Measurements from ENCODE around the gene IFI27L2.
"Not testable (repeated sequence)": the region's sequence is repeated elsewhere in the genome, so short reads cannot be mapped to it uniquely, and the experiment has no call there.

The IFI27L2 gene

GRCh38 chr14:94161981-94162380 lies 32.6 kb upstream of the IFI27L2 start:
- Mint-ChIP-seq H3K27me3 (no peaks in the 10 kb centered on the region), H3K4me3 (peak overlapping the region in 1 of 2 donors; percentile 8), H3K9me3 (no peaks in the 10 kb centered on the region), H3K27ac (peak overlapping the region in 1 of 2 donors; percentile 48), H3K4me1 (peaks cover 60% of the 10 kb centered on the region)
- DNase-seq (no peak), ATAC-seq (no peak)

- Mint-ChIP-seq H3K27me3 (no peaks in the 10 kb centered on the region), H3K4me1 (peaks cover 60% of the 10 kb centered on the region), H3K9me3 (no peaks in the 10 kb centered on the region), H3K4me3 (no peak overlapping the region), H3K27ac (peak overlapping the region in 1 of 2 donors; percentile 74)
- no peak for DNase-seq
- ATAC-seq: no peak
Measured at GRCh38 chr14:94161058-94161457, 31.7 kb upstream of the IFI27L2 start.

DNA sequence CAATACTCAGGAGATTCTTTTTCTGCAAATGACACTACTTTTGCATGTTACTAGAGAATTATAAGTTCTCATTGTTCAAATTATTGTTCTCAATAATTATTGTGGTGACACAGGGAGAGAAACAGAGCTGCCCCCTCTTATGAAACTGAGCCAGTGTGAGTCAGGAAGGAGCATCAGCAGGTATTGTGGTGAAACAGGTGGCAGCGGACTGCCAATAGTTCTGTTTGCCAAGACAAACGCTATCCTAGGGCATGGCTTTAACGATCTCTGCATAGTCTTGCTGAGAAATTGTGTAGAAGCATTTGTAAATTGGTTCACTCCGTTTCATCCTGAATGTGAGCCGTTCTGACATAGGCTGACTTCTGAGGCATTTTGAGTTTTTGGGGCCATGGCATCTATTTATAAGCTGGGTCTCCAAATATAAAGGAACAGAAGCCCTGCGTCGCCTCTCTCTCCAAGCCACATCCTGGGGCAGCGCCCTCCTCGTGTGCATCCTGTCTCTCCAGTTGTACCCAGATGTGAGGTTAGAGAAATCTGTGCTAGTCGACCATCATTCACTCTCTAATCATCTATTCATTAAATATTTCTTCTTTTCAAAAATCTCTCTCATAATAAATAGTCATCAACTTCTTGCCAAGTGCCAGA lies 29.0 kb upstream of the IFI27L2 start:
- peak in 1 of 2 donors; percentile 22 for DNase-seq
- peak; percentile 86 for ATAC-seq
- Mint-ChIP-seq H3K27me3 (peaks cover 2% of the 10 kb centered on the region), H3K4me1 (peaks cover 42% of the 10 kb centered on the region), H3K4me3 (peak overlapping the region; percentile 1 to 14), H3K9me3 (no peaks in the 10 kb centered on the region), H3K27ac (no peak overlapping the region)

GRCh38 chr14:94157197-94157596 lies 27.8 kb upstream of the IFI27L2 start:
- DNase-seq: no peak
- no peak overlapping the region for H3K4me3 Mint-ChIP-seq
- H3K27ac Mint-ChIP-seq: peak overlapping the region in 1 of 2 donors; percentile 36
- peaks cover 37% of the 10 kb centered on the region for H3K4me1 Mint-ChIP-seq
- ATAC-seq: peak; percentile 53
- H3K27me3 Mint-ChIP-seq: peaks cover 12% of the 10 kb centered on the region
- no peaks in the 10 kb centered on the region for H3K9me3 Mint-ChIP-seq

DNA sequence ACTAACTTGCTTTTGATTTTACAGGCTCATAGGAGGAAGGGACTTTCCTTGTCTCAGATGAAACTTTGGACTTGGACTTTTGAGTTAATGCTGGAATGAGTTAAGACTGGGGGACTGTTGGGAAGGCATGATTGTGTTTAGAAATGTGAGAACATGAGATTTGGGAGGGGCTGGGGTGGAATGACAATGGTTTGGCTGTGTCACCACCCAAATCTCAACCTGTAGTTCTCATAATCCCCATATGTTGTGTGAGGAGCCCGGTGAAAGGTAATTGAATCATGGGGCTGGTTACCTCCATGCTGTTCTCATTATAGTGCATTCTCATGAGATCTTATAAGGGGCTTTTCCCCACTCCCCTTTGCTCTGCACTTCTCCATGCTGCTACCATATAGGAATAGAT lies 26.7 kb upstream of the IFI27L2 start:
- ATAC-seq, DNase-seq, H3K4me3 Mint-ChIP-seq, H3K27ac Mint-ChIP-seq, H3K9me3 Mint-ChIP-seq: not testable (repeated sequence)
- Mint-ChIP-seq H3K4me1 (peaks cover 26% of the 10 kb centered on the region), H3K27me3 (peaks cover 12% of the 10 kb centered on the region)

GRCh38 chr14:94153750-94154342 lies 24.4 kb upstream of the IFI27L2 start:
- no peaks in the 10 kb centered on the region for H3K9me3 Mint-ChIP-seq
- ATAC-seq (no peak), DNase-seq (no peak)
- no peak overlapping the region for H3K27ac Mint-ChIP-seq
- H3K4me3 Mint-ChIP-seq: no peak overlapping the region
- H3K4me1 Mint-ChIP-seq: peaks cover 18% of the 10 kb centered on the region
- peaks cover 12% of the 10 kb centered on the region for H3K27me3 Mint-ChIP-seq

DNA sequence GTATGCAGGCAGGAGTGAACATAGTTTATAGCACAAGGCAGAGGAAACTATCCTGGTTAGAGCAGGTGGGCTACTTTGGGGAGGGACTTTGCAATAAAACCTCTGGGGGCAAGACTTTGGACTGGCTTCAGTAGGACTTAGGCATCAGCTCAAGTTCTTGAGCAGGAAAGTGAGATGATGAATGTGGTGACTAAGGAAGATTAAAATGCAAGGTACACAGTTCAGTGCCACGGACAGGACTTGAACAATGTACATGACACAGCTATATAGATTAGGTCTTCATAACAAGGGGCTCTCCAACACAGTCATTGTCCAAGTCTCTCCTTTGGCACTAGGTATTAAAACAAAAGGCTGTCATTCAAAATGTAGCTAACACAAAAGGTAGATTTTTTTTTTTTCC lies 23.3 kb upstream of the IFI27L2 start:
- Mint-ChIP-seq H3K4me3 (no peak overlapping the region), H3K27me3 (peaks cover 12% of the 10 kb centered on the region), H3K9me3 (no peaks in the 10 kb centered on the region), H3K27ac (no peak overlapping the region), H3K4me1 (peaks cover 7% of the 10 kb centered on the region)
- ATAC-seq: no peak
- no peak for DNase-seq

DNA sequence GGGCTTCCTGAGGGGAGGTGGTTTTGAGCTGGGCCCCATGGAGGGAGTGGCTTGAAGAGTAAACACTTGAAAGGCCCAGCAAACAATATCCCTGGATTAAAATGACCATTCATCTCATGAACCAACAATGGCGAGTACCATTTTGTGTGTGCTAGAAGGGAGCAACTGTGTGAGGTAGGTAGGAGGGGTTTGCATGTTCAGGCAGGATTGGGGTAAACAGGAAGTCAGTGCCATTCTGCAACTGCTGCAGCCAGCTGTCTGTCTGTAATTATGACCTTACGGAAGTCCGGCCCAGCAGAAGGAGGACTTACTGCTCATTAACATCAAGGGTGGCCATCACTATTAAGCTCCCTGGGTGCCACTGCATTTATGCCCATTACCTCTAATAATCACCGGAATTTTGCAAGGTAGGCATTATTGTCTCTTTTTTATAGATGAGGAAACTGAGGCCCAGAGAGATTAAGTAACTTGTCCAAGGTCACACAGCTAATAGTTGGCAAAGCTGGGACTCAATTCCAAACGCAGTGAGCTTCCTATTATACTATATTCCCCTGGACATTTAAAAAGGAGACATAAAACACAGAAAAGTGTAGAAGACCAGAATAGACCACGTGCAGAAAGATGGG lies 16.6 kb upstream of the IFI27L2 start:
- Mint-ChIP-seq H3K4me1 (peaks cover 24% of the 10 kb centered on the region), H3K27ac (no peak overlapping the region), H3K4me3 (no peak overlapping the region), H3K27me3 (no peaks in the 10 kb centered on the region), H3K9me3 (no peaks in the 10 kb centered on the region)
- ATAC-seq (peak; percentile 33), DNase-seq (no peak)

GRCh38 chr14:94144765-94145164 lies 15.4 kb upstream of the IFI27L2 start:
- H3K4me3 Mint-ChIP-seq: no peak overlapping the region

GRCh38 chr14:94143711-94144110 lies 14.3 kb upstream of the IFI27L2 start:
- H3K27me3 Mint-ChIP-seq: no peaks in the 10 kb centered on the region
- H3K27ac Mint-ChIP-seq: no peak overlapping the region
- H3K9me3 Mint-ChIP-seq: no peaks in the 10 kb centered on the region

More at GRCh38 chr14:94144765-94145164, 15.4 kb upstream of the IFI27L2 start:
- H3K27me3 Mint-ChIP-seq: no peaks in the 10 kb centered on the region
- DNase-seq (no peak), ATAC-seq (no peak)
- H3K9me3 Mint-ChIP-seq: no peaks in the 10 kb centered on the region
- peak overlapping the region in 1 of 2 donors; percentile 93 for H3K27ac Mint-ChIP-seq
- peaks cover 24% of the 10 kb centered on the region for H3K4me1 Mint-ChIP-seq

DNA sequence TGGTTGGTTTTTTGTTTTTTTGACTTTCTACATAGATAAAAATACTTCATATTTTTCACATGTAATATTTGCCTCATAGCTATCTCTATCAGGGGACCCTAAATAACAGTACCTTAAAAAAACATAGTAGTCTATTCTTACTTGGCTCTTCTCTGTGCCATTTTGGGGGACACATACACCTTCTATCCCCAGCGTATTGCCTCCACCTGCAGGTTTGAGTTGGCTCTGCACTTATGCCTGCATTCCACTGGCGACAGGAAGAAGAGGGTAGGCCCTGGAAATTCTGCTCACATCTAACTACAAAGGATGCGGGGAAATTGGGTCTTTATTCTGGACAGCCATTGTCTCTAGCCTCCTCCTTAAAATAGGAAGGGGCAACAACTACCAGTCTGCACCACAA lies 13.8 kb upstream of the IFI27L2 start:
- DNase-seq (no peak), ATAC-seq (peak; percentile 65)
- H3K27ac Mint-ChIP-seq: no peak overlapping the region
- H3K4me1 Mint-ChIP-seq: peaks cover 24% of the 10 kb centered on the region
- no peak overlapping the region for H3K4me3 Mint-ChIP-seq
- H3K27me3 Mint-ChIP-seq: no peaks in the 10 kb centered on the region
- no peaks in the 10 kb centered on the region for H3K9me3 Mint-ChIP-seq

More at GRCh38 chr14:94143711-94144110, 14.3 kb upstream of the IFI27L2 start:
- peaks cover 24% of the 10 kb centered on the region for H3K4me1 Mint-ChIP-seq
- ATAC-seq (no peak), DNase-seq (no peak)
- no peak overlapping the region for H3K4me3 Mint-ChIP-seq

DNA sequence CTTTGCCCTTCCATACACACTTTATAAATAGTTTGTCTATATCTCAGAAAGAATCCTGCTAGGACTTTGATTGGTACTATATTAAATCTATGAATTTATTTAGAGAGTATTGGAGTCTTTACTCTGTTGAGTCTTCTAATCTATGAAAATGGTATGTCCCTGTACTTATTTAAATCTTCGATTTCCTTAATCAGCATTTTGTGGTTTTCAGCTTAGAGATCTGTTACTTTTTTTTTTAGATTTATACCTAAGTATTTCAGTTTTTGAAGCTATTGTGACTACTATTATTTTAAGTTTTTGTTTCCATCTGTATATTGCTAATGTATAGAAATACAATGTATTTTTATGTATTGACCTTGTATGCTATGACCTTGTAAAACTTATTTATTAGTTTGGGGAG lies 13.4 kb upstream of the IFI27L2 start:
- Mint-ChIP-seq H3K9me3 (no peaks in the 10 kb centered on the region), H3K4me1 (peaks cover 24% of the 10 kb centered on the region), H3K4me3 (no peak overlapping the region), H3K27me3 (no peaks in the 10 kb centered on the region), H3K27ac (no peak overlapping the region)
- DNase-seq (no peak), ATAC-seq (no peak)

DNA sequence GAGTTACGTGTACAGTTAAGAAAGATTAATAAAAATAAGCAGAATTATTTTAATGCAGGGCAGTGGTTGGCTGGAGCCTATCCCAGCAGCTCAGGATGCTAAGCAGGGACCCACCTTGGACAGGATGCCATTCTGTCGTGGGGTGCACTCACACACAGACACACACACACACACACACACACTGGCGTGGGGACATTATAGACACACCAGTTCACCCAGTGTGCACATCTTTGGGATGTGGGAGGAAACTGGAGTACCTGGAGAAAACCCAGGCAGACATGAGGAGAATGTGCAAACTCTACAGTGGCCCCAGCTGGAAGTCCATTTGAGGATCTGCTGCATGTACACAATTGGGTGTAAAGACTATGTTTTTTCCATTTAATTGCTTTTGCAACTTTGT lies 12.8 kb upstream of the IFI27L2 start:
- Mint-ChIP-seq H3K9me3 (no peaks in the 10 kb centered on the region), H3K4me1 (peaks cover 20% of the 10 kb centered on the region), H3K4me3 (no peak overlapping the region), H3K27ac (no peak overlapping the region), H3K27me3 (peaks cover 4% of the 10 kb centered on the region)
- no peak for DNase-seq
- no peak for ATAC-seq

DNA sequence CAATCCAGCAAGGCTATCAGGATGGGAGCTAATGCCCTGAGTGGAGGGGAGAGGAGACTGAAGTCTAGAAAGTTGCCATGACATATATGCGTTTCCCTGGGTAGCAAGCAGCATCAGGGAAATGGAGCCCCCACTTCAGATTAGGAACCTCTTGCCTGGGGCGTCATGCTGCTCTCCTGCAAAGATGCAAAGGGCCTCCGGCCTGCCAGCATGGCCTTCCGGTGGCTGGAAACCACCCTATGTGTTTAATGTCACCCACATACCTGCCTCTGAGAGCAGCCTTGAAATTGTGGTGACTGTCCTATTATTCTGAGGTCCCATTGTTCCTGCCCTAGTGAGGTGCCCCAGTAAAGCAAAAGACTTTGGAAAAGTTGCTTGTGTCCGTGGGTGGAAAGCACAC lies 10.0 kb upstream of the IFI27L2 start:
- Mint-ChIP-seq H3K4me1 (peaks cover 2% of the 10 kb centered on the region), H3K4me3 (no peak overlapping the region)
- no peak for DNase-seq

DNA sequence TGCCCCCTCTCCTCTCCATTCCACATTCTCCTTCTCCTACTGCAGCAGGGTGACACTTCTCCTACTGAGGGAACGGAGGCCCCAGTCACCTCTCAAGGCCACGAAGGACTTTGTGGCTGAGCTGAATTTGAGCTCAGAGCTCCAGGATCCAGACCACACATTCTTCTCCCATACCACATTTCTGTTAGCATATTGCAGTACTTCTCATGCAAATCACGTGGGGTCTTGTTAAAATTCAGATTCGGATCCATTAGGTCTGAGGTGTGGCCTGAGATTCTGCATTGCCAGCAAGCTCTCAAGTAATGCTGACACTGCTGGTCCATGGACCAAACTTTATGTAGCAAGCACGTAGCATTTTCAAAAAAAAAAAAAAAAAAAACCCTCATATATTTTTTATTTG lies 9.6 kb upstream of the IFI27L2 start:
- no peak overlapping the region for H3K4me3 Mint-ChIP-seq
- DNase-seq (no peak), ATAC-seq (no peak)
- peaks cover 7 to 11% of the 10 kb centered on the region in 2 donors for H3K9me3 Mint-ChIP-seq
- no peaks in the 10 kb centered on the region for H3K4me1 Mint-ChIP-seq
- H3K27me3 Mint-ChIP-seq: peaks cover 12% of the 10 kb centered on the region
- H3K27ac Mint-ChIP-seq: no peak overlapping the region

More for the DNA sequence above, 10.0 kb upstream of the IFI27L2 start:
- Mint-ChIP-seq H3K27me3 (peaks cover 12% of the 10 kb centered on the region), H3K27ac (no peak overlapping the region), H3K9me3 (peaks cover 7 to 11% of the 10 kb centered on the region in 2 donors)
- ATAC-seq: no peak

GRCh38 chr14:94138251-94138650 lies 8.8 kb upstream of the IFI27L2 start:
- Mint-ChIP-seq H3K27me3 (peaks cover 12% of the 10 kb centered on the region), H3K9me3 (peaks cover 7 to 11% of the 10 kb centered on the region in 2 donors), H3K4me3 (no peak overlapping the region), H3K27ac (no peak overlapping the region), H3K4me1 (no peaks in the 10 kb centered on the region)
- no peak for DNase-seq
- ATAC-seq: no peak

All from stimulated activated naive CD8-positive, alpha-beta T cell treated with anti-CD3 and anti-CD28 coated beads, Interleukin-15, amount 100 ng/mL, for 72 hours (primary cell).